A549 (cell line): ENCODE results near the gene LOXL4. TPM values are rescaled to one million over a fixed set of nuclear protein-coding genes. Genes with fewer than 3 reads are reported as not detected.

Source experiments
- ATAC-seq, 2 experiments: fragments of 200-7000 bp in 1 of 2; fragments of >200 bp in 1 of 2; cut with Nextera tagmentation in 1 of 2; cut with Tn5 transposase in 1 of 2; 3 replicates each; pipeline versions ENCODE4 v1.8.0 to v1.9.1; 2018 to 2020; ENCODE audit warnings: mild to moderate bottlenecking in 1 of 2, moderate library complexity in 1 of 2
- CTCF ChIA-PET: fragments of 300-600 bp; sonication (Branson Sonifier 250); formaldehyde crosslinking; extraction: SDS; loops from one replicate; lab custom pipeline; 2021; ENCODE audit warnings: antibody characterized with exemption, inconsistent platforms; lab: Yijun Ruan, JAX
- POLR2A ChIA-PET: fragments of 350-600 bp; formaldehyde crosslinking; extraction: SDS; loops from one replicate; lab custom pipeline; 2021; ENCODE audit warnings: antibody characterized with exemption, inconsistent platforms; lab: Yijun Ruan, JAX
- DNase-seq, 2 experiments: peaks; one replicate each; pipeline versions ENCODE4 v3.0.0 to v3.0.0-alpha.2; 2011 to 2016; ENCODE audit warnings: low read depth in 1 of 2, low spot score in 1 of 2
- FAIRE-seq: peaks from 2 replicates; lab custom pipeline; 2011; peaks lifted over from hg19 to GRCh38; lab: Jason Lieb, UNC
- H3K27ac ChIP-seq, 2 experiments: fragments of >200 bp; sonication (Bioruptor Twin); formaldehyde crosslinking; 3 replicates each; pipeline ENCODE4 v1.5.1; 2016 to 2017
- H3K4me1 ChIP-seq: fragments of >200 bp; sonication (Bioruptor Twin); formaldehyde crosslinking; 3 replicates; pipeline ENCODE4 v1.6.1; 2016
- H3K4me2 ChIP-seq: fragments of >200 bp; sonication (Bioruptor Twin); formaldehyde crosslinking; 3 replicates; pipeline ENCODE4 v1.6.1; 2016
- H3K4me3 ChIP-seq: fragments of >200 bp; sonication (Bioruptor Twin); formaldehyde crosslinking; 3 replicates; pipeline ENCODE4 v1.5.1; 2016
- H3K9me3 ChIP-seq: fragments of >200 bp; sonication (Bioruptor Twin); formaldehyde crosslinking; 3 replicates; pipeline ENCODE4 v1.6.1; 2016
- CBX2 ChIP-seq: fragments of 200-600 bp; sonication (generic); IDR thresholded peaks from 2 replicates; pipeline ENCODE4 v1.6.1; 2016; ENCODE audit warnings: low read depth, mild to moderate bottlenecking, borderline replicate concordance
- EHF ChIP-seq: fragments of 250-450 bp; sonication (Bioruptor Pico); IDR thresholded peaks from 2 replicates; pipeline ENCODE4 v1.5.0; 2020; ENCODE audit warnings: mild to moderate bottlenecking
- FOSB ChIP-seq: fragments of 250-450 bp; sonication (Bioruptor Pico); IDR thresholded peaks from 2 replicates; pipeline ENCODE4 v1.5.0; 2020; ENCODE audit warnings: mild to moderate bottlenecking, moderate library complexity
- FOXS1 ChIP-seq: fragments of 250-450 bp; sonication (Bioruptor Pico); IDR thresholded peaks from 2 replicates; pipeline ENCODE4 v1.5.0; 2020; ENCODE audit warnings: mild to moderate bottlenecking, moderate library complexity
- GATA3 ChIP-seq: IDR thresholded peaks from 2 replicates; pipeline ENCODE4 v1.6.1; 2012; ENCODE audit warnings: borderline replicate concordance
- HOXA7 ChIP-seq: fragments of 250-450 bp; sonication (Bioruptor Pico); IDR thresholded peaks from 2 replicates; pipeline ENCODE4 v1.5.0; 2020; ENCODE audit warnings: mild to moderate bottlenecking, moderate library complexity
- HOXB13 ChIP-seq: fragments of 250-450 bp; sonication (Bioruptor Pico); IDR thresholded peaks from 2 replicates; pipeline ENCODE4 v1.5.0; 2020; ENCODE audit warnings: low read depth, mild to moderate bottlenecking, moderate library complexity
- JUN ChIP-seq, 2 experiments: fragments of >200 bp; sonication (Bioruptor Twin); formaldehyde crosslinking; IDR thresholded peaks; 2 replicates in 1 of 2; 3 replicates in 1 of 2; pipeline ENCODE4 v1.6.1; 2016 to 2017
- JUNB ChIP-seq: fragments of >200 bp; sonication (Bioruptor Twin); formaldehyde crosslinking; IDR thresholded peaks from 2 replicates; pipeline ENCODE4 v1.6.1; 2016
- KDM1A ChIP-seq: fragments of 200-600 bp; sonication (generic); IDR thresholded peaks from 2 replicates; pipeline ENCODE4 v1.6.1; 2016; ENCODE audit warnings: low read depth, mild to moderate bottlenecking
- KDM5A ChIP-seq: fragments of 200-600 bp; sonication (generic); IDR thresholded peaks from 2 replicates; pipeline ENCODE4 v1.6.1; 2016; ENCODE audit warnings: antibody characterized with exemption, mild to moderate bottlenecking
- MAFK ChIP-seq: fragments of 450-650 bp; IDR thresholded peaks from 2 replicates; pipeline ENCODE4 v1.6.1; 2014; ENCODE audit not compliant: partially characterized antibody
- PHF8 ChIP-seq: fragments of 200-600 bp; sonication (generic); IDR thresholded peaks from 2 replicates; pipeline ENCODE4 v1.6.1; 2016; ENCODE audit warnings: low read depth, mild to moderate bottlenecking, antibody characterized with exemption, moderate library complexity, borderline replicate concordance
- POLR2A ChIP-seq: IDR thresholded peaks from 2 replicates; pipeline ENCODE4 v1.6.1; 2012; ENCODE audit warnings: mild to moderate bottlenecking, low read length
- RAD21 ChIP-seq, 2 experiments: fragments of >200 bp in 1 of 2; sonication (Bioruptor Twin) in 1 of 2; formaldehyde crosslinking in 1 of 2; IDR thresholded peaks in 1 of 2; conservative IDR thresholded peaks in 1 of 2; 2 replicates in 1 of 2; 3 replicates in 1 of 2; pipeline ENCODE4 v1.6.1; 2012 to 2018; ENCODE audit warnings: inconsistent platforms in 1 of 2
- RCOR1 ChIP-seq: fragments of 150-350 bp; IDR thresholded peaks from 2 replicates; pipeline ENCODE4 v1.6.1; 2014; ENCODE audit warnings: antibody characterized with exemption, low read length, low read depth
- SMC3 ChIP-seq: fragments of >200 bp; sonication (Bioruptor Twin); formaldehyde crosslinking; IDR thresholded peaks from 3 replicates; pipeline ENCODE4 v1.6.1; 2018; ENCODE audit warnings: inconsistent platforms
- SREBF2 ChIP-seq: fragments of 450-650 bp; IDR thresholded peaks from 2 replicates; pipeline ENCODE4 v1.6.1; 2014; ENCODE audit warnings: mild to moderate bottlenecking, moderate library complexity
- ZFP36 ChIP-seq: fragments of 450-650 bp; IDR thresholded peaks from 2 replicates; pipeline ENCODE4 v1.6.1; 2014; ENCODE audit warnings: borderline replicate concordance; ENCODE audit not compliant: partially characterized antibody
- WGBS: methylation state at CpG from one replicate; pipeline ENCODE4 v1.1.6; 2017; ENCODE audit errors: missing lambda C conversion rate; 5-methylcytosine and 5-hydroxymethylcytosine counted together
- polyA plus RNA-seq, 4 experiments: library from polyadenylated mRNA; depleted of rRNA in 3 of 4; stranded (reverse); fragments of >200 nt; fragmentation: RNase III in 1 of 4; extraction: RNeasy Plus Mini Kit Qiagen cat#74134 plus additional on column Dnase treatment in 1 of 4; gene quantifications; 2 replicates in 3 of 4; 3 replicates in 1 of 4; pipeline ENCODE4 v1.2.3, GENCODE V29; 2011 to 2017
- TF ChIP-seq, protein P1 (sequence below): fragments of 200-600 bp; sonication (generic); IDR thresholded peaks from 2 replicates; pipeline ENCODE4 v1.6.1; 2016; ENCODE audit warnings: antibody characterized with exemption, mild to moderate bottlenecking, moderate library complexity
- TF ChIP-seq, protein P2 (sequence below): fragments of 250-450 bp; sonication (Bioruptor Pico); IDR thresholded peaks from 2 replicates; pipeline ENCODE4 v1.5.0; 2020; ENCODE audit warnings: low read depth, mild to moderate bottlenecking, moderate library complexity
- TF ChIP-seq, protein P3 (sequence below): fragments of >200 bp; sonication (Bioruptor Twin); formaldehyde crosslinking; IDR thresholded peaks from 3 replicates; pipeline ENCODE4 v1.5.1; 2016
- TF ChIP-seq, protein P4 (sequence below): IDR thresholded peaks from 2 replicates; pipeline ENCODE4 v1.6.1; 2012; ENCODE audit warnings: low read depth, borderline replicate concordance

Gene LOXL4
- polyA plus RNA-seq, 2 of the 4 experiments (the other 2 are of a cell fraction): 1.6 to 2.1 TPM

DNA sequence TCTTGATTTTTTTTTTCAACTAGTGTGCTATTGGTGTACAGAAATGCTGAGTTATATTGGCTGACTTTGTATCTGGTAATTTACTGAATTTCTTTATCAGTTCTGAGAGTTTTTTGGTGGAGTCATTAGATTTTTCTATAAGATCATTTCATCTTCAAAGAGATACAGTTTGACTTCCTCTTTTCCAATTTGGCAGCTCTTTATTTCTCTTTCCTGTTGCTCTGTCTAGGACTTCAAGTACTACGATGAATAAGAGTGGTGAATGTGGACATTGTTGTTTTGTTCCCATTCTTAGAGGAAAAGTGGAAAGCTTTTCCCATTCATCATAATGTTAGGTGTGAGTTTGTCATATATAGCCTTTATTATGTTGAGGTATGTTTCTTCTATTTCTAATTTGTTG lies 50.2 kb downstream of the LOXL4 start:
- no peak overlapping the region for H3K27ac ChIP-seq
- 83% methylated on average over 1 of the region's 1 CpG for WGBS
- POLR2A ChIA-PET: no interaction called here
- FAIRE-seq: no peak
- no peak overlapping the region for H3K4me3 ChIP-seq
- TF ChIP-seq ZFP36 (no peak), SREBF2 (no peak), POLR2A (no peak), KDM5A (no peak), HOXB13 (CRISPR knock-in tag) (no peak), GATA3 (no peak), HOXA7 (CRISPR knock-in tag) (no peak), RCOR1 (no peak), FOXS1 (CRISPR knock-in tag) (no peak), JUN (IDR thresholded peaks at IDR 0.05) (no peak)
- TF ChIP-seq, protein P1, sequence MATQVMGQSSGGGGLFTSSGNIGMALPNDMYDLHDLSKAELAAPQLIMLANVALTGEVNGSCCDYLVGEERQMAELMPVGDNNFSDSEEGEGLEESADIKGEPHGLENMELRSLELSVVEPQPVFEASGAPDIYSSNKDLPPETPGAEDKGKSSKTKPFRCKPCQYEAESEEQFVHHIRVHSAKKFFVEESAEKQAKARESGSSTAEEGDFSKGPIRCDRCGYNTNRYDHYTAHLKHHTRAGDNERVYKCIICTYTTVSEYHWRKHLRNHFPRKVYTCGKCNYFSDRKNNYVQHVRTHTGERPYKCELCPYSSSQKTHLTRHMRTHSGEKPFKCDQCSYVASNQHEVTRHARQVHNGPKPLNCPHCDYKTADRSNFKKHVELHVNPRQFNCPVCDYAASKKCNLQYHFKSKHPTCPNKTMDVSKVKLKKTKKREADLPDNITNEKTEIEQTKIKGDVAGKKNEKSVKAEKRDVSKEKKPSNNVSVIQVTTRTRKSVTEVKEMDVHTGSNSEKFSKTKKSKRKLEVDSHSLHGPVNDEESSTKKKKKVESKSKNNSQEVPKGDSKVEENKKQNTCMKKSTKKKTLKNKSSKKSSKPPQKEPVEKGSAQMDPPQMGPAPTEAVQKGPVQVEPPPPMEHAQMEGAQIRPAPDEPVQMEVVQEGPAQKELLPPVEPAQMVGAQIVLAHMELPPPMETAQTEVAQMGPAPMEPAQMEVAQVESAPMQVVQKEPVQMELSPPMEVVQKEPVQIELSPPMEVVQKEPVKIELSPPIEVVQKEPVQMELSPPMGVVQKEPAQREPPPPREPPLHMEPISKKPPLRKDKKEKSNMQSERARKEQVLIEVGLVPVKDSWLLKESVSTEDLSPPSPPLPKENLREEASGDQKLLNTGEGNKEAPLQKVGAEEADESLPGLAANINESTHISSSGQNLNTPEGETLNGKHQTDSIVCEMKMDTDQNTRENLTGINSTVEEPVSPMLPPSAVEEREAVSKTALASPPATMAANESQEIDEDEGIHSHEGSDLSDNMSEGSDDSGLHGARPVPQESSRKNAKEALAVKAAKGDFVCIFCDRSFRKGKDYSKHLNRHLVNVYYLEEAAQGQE: no peak
- TF ChIP-seq, all 56 proteins: peak for 0
- Histone ChIP-seq H3K4me2 (no peak overlapping the region), H3K4me1 (no peaks in the 10 kb centered on the region), H3K9me3 (no peaks in the 10 kb centered on the region)
- CTCF ChIA-PET: interaction anchor here (0.6 to 1.0 kb wide), 2 partner anchors 16 to 1881 kb away, joined by 3 read pairs; no protein-coding TSS in a partner anchor
- ATAC-seq (no peak), DNase-seq (no peak)

DNA sequence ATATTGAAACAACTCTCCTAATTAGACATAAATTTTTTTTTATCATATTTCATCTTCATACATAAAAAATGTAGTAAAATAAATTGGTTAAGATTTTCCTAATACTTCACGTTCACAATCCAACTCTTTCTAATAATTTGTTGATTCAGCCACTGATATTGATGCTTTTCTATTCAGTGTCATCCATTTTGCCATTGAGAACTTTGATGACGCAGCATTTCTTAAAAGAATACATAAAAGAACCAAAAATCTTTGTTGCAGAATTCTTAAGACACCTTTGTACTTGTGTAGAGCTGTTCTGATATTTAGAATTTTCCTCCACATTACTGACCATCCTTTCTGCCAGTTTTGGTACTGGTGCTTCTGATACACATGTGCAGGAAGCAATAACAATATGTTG lies 52.6 kb downstream of the LOXL4 start:
- 86% methylated on average over 2 of the region's 2 CpGs for WGBS
- DNase-seq (no peak), ATAC-seq (no peak), FAIRE-seq (no peak)
- ChIA-PET CTCF (no interaction called here), POLR2A (no interaction called here)
- no peaks in the 10 kb centered on the region for H3K9me3 ChIP-seq
- H3K4me3 ChIP-seq: no peak overlapping the region
- no peak overlapping the region for H3K27ac ChIP-seq
- peak; percentile 89 for TF ChIP-seq MAFK
- TF ChIP-seq RAD21 (conservative IDR thresholded peaks at IDR 0.05 in 1 of 2, IDR thresholded peaks at IDR 0.05 in 1 of 2): no peak
- no peak overlapping the region for H3K4me2 ChIP-seq
- H3K4me1 ChIP-seq: no peaks in the 10 kb centered on the region

DNA sequence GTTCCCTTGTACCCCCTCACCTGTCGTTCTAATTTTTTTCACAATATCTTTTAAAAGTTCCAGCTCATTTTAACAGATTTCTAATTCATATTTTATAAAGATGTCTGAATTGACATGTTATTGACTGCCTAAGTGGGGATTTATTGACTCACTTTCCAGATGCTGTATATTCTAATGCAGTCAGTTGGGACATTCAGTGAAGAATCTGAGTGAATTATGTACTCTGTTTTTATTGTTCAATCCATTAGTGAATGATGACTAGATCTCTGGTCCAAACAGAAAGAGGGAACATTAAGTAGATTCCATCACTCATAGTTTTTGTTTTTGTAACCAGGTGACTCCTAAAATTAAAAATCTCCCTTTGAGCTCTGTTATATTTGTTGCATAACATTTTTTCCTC lies 54.3 kb downstream of the LOXL4 start:
- H3K27ac ChIP-seq: no peak overlapping the region
- ChIA-PET POLR2A (no interaction called here), CTCF (interaction anchor here (1.1 to 1.2 kb wide), 2 partner anchors 31 to 299 kb away, joined by 3 to 5 read pairs; no protein-coding TSS in a partner anchor)
- no peaks in the 10 kb centered on the region for H3K9me3 ChIP-seq
- no peak overlapping the region for H3K4me2 ChIP-seq
- no peaks in the 10 kb centered on the region for H3K4me1 ChIP-seq
- no peak for TF ChIP-seq PHF8
- no peak for TF ChIP-seq KDM1A
- no peak for TF ChIP-seq KDM5A
- no peak for TF ChIP-seq FOSB (CRISPR knock-in tag)
- TF ChIP-seq JUNB: no peak
- TF ChIP-seq CBX2: no peak
- no peak for TF ChIP-seq SREBF2
- TF ChIP-seq, protein P2, sequence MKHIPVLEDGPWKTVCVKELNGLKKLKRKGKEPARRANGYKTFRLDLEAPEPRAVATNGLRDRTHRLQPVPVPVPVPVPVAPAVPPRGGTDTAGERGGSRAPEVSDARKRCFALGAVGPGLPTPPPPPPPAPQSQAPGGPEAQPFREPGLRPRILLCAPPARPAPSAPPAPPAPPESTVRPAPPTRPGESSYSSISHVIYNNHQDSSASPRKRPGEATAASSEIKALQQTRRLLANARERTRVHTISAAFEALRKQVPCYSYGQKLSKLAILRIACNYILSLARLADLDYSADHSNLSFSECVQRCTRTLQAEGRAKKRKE (CRISPR knock-in tag): no peak
- TF ChIP-seq, protein P3, sequence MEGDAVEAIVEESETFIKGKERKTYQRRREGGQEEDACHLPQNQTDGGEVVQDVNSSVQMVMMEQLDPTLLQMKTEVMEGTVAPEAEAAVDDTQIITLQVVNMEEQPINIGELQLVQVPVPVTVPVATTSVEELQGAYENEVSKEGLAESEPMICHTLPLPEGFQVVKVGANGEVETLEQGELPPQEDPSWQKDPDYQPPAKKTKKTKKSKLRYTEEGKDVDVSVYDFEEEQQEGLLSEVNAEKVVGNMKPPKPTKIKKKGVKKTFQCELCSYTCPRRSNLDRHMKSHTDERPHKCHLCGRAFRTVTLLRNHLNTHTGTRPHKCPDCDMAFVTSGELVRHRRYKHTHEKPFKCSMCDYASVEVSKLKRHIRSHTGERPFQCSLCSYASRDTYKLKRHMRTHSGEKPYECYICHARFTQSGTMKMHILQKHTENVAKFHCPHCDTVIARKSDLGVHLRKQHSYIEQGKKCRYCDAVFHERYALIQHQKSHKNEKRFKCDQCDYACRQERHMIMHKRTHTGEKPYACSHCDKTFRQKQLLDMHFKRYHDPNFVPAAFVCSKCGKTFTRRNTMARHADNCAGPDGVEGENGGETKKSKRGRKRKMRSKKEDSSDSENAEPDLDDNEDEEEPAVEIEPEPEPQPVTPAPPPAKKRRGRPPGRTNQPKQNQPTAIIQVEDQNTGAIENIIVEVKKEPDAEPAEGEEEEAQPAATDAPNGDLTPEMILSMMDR: no peak
- no peak for TF ChIP-seq HOXB13 (CRISPR knock-in tag)
- TF ChIP-seq, protein P4, sequence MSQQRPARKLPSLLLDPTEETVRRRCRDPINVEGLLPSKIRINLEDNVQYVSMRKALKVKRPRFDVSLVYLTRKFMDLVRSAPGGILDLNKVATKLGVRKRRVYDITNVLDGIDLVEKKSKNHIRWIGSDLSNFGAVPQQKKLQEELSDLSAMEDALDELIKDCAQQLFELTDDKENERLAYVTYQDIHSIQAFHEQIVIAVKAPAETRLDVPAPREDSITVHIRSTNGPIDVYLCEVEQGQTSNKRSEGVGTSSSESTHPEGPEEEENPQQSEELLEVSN: no peak
- no peak for TF ChIP-seq SMC3
- TF ChIP-seq EHF: no peak
- no peak for TF ChIP-seq RCOR1
- no peak for TF ChIP-seq MAFK
- TF ChIP-seq GATA3: no peak
- DNase-seq (no peak), FAIRE-seq (no peak), ATAC-seq (no peak)
- H3K4me3 ChIP-seq: no peak overlapping the region
- WGBS: 94% methylated on average over 1 of the region's 1 CpG
